ENCODE results near the gene MALSU1.

DNA sequence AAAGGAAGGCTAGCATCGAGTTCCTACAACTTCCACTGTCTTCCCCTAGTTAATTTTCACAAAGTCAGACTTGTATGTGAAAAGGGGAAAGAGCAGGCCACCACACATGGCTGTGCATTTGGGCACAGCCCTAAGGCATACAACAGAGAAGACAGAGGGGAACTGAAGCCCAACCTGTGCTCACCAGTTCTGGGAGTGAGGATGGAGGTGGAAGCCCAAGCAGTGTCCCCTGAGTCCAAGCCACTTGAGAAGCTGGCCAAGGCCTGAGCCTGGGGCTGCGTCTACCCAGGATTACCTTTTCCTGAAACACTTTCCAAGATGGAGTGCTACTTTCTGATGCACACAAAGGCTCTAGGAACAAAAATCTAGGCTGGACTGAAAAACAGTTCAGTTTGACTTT, 32.2 kb upstream of the MALSU1 start:
- no peak for TF ChIP-seq EP300 (IDR thresholded peaks at IDR 0.05)
- TF ChIP-seq, protein P1, sequence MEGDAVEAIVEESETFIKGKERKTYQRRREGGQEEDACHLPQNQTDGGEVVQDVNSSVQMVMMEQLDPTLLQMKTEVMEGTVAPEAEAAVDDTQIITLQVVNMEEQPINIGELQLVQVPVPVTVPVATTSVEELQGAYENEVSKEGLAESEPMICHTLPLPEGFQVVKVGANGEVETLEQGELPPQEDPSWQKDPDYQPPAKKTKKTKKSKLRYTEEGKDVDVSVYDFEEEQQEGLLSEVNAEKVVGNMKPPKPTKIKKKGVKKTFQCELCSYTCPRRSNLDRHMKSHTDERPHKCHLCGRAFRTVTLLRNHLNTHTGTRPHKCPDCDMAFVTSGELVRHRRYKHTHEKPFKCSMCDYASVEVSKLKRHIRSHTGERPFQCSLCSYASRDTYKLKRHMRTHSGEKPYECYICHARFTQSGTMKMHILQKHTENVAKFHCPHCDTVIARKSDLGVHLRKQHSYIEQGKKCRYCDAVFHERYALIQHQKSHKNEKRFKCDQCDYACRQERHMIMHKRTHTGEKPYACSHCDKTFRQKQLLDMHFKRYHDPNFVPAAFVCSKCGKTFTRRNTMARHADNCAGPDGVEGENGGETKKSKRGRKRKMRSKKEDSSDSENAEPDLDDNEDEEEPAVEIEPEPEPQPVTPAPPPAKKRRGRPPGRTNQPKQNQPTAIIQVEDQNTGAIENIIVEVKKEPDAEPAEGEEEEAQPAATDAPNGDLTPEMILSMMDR (IDR thresholded peaks at IDR 0.05) = no peak

Measured in ovary (tissue), 3 donors.